Astrocyte (in vitro differentiated cells and primary cell): ENCODE data around the gene PDGFA.

Source experiments
- CTCF ChIP-seq: IDR thresholded peaks from 2 replicates; pipeline ENCODE4 v1.5.1; 2011; ENCODE audit warnings: low read depth, mild to moderate bottlenecking, inconsistent platforms, low read length, moderate library complexity; ENCODE audit not compliant: insufficient read depth
- EZH2 ChIP-seq: IDR thresholded peaks from 2 replicates; pipeline ENCODE4 v1.6.1; 2012; ENCODE audit warnings: mild to moderate bottlenecking, low read length, inconsistent platforms; ENCODE audit not compliant: insufficient read depth

GRCh38 chr7:548401-548800, 28.8 kb upstream of the PDGFA start:
- TF ChIP-seq CTCF (no peak), EZH2 (no peak)
